Prostate gland (tissue), 2 donors: ENCODE measurements around the gene MTIF3.

Experiments used
- POLR2A ChIP-seq: fragments of 450-650 bp; IDR thresholded peaks from one replicate; pipeline ENCODE4 v1.6.1; 2016; ENCODE audit warnings: antibody characterized with exemption, mild to moderate bottlenecking
- POLR2AphosphoS5 ChIP-seq: sonication (generic); formaldehyde crosslinking; IDR thresholded peaks from one replicate; pipeline ENCODE4 v1.6.1; 2017; ENCODE audit warnings: antibody characterized with exemption
- TF ChIP-seq, protein P1 (sequence below), 4 experiments: fragments of 200-600 bp in 2 of 4; fragments of 450-650 bp in 2 of 4; sonication (generic) in 2 of 4; IDR thresholded peaks; 1 replicate in 3 of 4; 2 replicates in 1 of 4; pipeline ENCODE4 v1.5.1; 2016 to 2019; ENCODE audit warnings: antibody characterized with exemption in 4 of 4, mild to moderate bottlenecking in 2 of 4, moderate library complexity in 2 of 4

GRCh38 chr13:27419328-27419727, 31.0 kb downstream of the MTIF3 start:
- TF ChIP-seq, protein P1, sequence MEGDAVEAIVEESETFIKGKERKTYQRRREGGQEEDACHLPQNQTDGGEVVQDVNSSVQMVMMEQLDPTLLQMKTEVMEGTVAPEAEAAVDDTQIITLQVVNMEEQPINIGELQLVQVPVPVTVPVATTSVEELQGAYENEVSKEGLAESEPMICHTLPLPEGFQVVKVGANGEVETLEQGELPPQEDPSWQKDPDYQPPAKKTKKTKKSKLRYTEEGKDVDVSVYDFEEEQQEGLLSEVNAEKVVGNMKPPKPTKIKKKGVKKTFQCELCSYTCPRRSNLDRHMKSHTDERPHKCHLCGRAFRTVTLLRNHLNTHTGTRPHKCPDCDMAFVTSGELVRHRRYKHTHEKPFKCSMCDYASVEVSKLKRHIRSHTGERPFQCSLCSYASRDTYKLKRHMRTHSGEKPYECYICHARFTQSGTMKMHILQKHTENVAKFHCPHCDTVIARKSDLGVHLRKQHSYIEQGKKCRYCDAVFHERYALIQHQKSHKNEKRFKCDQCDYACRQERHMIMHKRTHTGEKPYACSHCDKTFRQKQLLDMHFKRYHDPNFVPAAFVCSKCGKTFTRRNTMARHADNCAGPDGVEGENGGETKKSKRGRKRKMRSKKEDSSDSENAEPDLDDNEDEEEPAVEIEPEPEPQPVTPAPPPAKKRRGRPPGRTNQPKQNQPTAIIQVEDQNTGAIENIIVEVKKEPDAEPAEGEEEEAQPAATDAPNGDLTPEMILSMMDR (IDR thresholded peaks at IDR 0.05), result no peak
- TF ChIP-seq POLR2A, result no peak
- TF ChIP-seq POLR2AphosphoS5, result no peak
